Esophagus muscularis mucosa (tissue), 4 donors: ENCODE results near the gene ZNF618. TPM values are rescaled to one million over a fixed set of nuclear protein-coding genes. Genes with fewer than 3 reads are reported as not detected.

Source experiments
- DNase-seq: peaks from one replicate; pipeline ENCODE4 v3.0.0-alpha.2; 2017; ENCODE audit errors: extremely low spot score
- H3K27ac ChIP-seq, 4 donors: fragments of 200-600 bp; sonication (generic); replicated peaks in 1 of 4; 1 replicate in 3 of 4; 2 replicates in 1 of 4; pipeline ENCODE4 v1.5.1; 2016 to 2019; ENCODE audit warnings: mild to moderate bottlenecking in 1 of 4
- H3K27me3 ChIP-seq, 4 donors: fragments of 200-600 bp; sonication (generic); one replicate each; pipeline versions ENCODE4 v1.5.1 to v1.6.0; 2016 to 2019
- H3K36me3 ChIP-seq, 4 donors: fragments of 200-600 bp; sonication (generic); one replicate each; pipeline ENCODE4 v1.5.1; 2016 to 2019
- H3K4me1 ChIP-seq, 4 donors: fragments of 200-600 bp; sonication (generic); one replicate each; pipeline ENCODE4 v1.5.1; 2016 to 2019
- H3K4me3 ChIP-seq, 4 donors: fragments of 200-600 bp; sonication (generic); 1 replicate in 2 of 4; 2 replicates in 2 of 4; pipeline ENCODE4 v1.5.1; 2016 to 2019; ENCODE audit warnings: mild to moderate bottlenecking in 4 of 4, moderate library complexity in 1 of 4
- H3K9me3 ChIP-seq, 4 donors: fragments of 200-600 bp; sonication (generic); 1 replicate in 3 of 4; 2 replicates in 1 of 4; pipeline ENCODE4 v1.5.1; 2016 to 2019
- CTCF ChIP-seq, 3 experiments: fragments of 200-600 bp in 2 of 3; fragments of 450-650 bp in 1 of 3; sonication (generic) in 2 of 3; IDR thresholded peaks; one replicate each; pipeline ENCODE4 v1.5.1; 2017 to 2019; ENCODE audit warnings: antibody characterized with exemption in 3 of 3, mild to moderate bottlenecking in 2 of 3, moderate library complexity in 1 of 3
- EP300 ChIP-seq: sonication (generic); formaldehyde crosslinking; IDR thresholded peaks from one replicate; pipeline ENCODE4 v1.6.1; 2017; ENCODE audit warnings: antibody characterized with exemption
- POLR2A ChIP-seq: fragments of 450-650 bp; IDR thresholded peaks from one replicate; pipeline ENCODE4 v1.6.1; 2017; ENCODE audit warnings: antibody characterized with exemption, moderate library complexity, mild to moderate bottlenecking, low read depth
- POLR2AphosphoS5 ChIP-seq, 2 donors: sonication (generic); formaldehyde crosslinking; IDR thresholded peaks; one replicate each; pipeline ENCODE4 v1.6.1; 2017; ENCODE audit warnings: antibody characterized with exemption in 2 of 2
- WGBS: methylation state at CpG from one replicate; pipeline ENCODE4 v1.1.5; 2018; 5-methylcytosine and 5-hydroxymethylcytosine counted together
- intact Hi-C: fragments of 100-400 bp; cut with DNase I; formaldehyde crosslinking; loops from one replicate; pipeline ENCODE4 v1.15.1; 2023
- total RNA-seq, 4 donors: library from RNA; depleted of rRNA; stranded (reverse); fragments of >200 nt; gene quantifications; one replicate each; pipeline versions ENCODE4 v1.1.0 to v1.2.1, GENCODE V29; 2016

The ZNF618 gene
- total RNA-seq, 4 donors from 2014 or later, result 1.2 to 4.5 (median 2.6) TPM

DNA sequence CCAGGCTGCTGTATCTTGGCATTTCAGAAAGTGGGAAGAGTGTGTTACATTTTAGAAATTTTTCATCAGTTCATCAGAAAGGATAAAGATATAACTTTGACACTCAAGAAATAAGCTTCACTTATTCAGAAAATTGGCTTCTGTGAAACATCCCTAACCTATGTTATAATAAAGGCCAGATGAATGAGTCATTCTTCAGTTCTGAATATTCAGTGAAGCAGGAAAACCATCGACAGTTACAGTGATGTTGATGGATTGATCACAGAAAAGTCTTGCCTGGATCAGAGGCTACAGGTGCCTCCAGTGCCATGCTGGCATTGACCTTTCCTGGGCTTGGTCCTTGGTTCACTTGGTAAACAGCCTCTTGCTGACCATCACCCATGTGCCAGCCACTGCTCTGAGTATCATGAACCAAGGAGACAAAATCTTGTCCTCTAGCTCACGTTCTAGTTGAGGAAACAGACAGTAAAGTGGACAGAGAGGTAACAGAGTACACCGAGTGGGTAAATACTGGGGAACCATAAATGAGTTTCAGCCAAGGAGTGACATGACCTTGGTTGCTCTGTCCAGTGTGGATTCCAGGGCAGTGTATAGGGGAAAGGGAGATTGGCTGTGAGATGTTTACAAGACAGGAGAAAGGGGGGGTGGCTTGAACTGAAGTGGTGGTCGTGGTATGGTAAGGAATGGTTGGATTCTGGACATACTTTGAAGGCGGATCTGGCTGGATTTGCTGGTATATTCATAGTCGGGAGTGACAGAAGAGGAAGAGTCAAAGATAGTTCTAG lies 103.4 kb downstream of the ZNF618 start:
- Histone ChIP-seq H3K4me3 (no peak overlapping the region), H3K9me3 (no peaks in the 10 kb centered on the region), H3K4me1 (no peaks in the 10 kb centered on the region), H3K27ac (no peak overlapping the region), H3K27me3 (no peaks in the 10 kb centered on the region), H3K36me3 (no peaks in the 10 kb centered on the region)
- WGBS, result 81% methylated on average over 6 of the region's 6 CpGs
- intact Hi-C loops, result no loop called here
- TF ChIP-seq POLR2AphosphoS5 (IDR thresholded peaks at IDR 0.05) (no peak), CTCF (IDR thresholded peaks at IDR 0.05) (no peak), EP300 (no peak), POLR2A (no peak)
- no peak for DNase-seq

DNA sequence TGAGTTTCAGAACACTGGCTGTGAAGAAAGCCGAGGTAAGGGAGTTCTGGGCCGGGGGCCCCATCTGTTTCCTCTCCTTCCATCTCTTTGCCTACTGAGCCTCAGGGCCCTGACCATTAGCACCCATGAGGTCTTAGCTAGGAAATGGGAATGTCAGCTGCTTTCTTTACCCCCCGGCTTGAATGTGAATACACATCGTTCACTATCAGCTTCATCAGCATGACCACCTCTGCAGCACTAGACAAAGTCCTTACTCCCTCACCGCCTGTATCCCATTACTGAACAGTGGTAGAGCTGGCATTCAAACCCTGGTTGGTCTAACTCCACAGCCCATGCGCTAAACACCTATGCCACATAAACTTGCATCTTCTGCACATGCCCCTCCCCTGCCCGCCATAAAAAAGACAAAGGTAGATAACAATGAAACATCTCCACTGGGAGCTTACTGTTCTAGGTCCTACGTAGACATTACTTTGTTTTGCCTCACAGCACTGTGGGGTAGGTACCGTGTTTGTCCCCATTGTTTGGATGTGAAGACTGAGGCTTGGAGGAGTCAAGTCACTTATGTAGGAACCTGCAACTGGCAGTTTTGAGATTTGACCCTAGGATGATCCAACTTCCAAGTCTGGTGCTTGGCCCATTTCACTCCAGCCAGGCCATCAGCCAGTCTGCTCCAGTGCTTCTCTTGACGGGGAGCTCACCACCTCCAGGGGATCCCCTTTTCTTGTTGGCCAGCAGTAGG lies 108.7 kb downstream of the ZNF618 start:
- Histone ChIP-seq H3K27me3 (no peaks in the 10 kb centered on the region), H3K4me3 (no peak overlapping the region), H3K27ac (no peak overlapping the region), H3K4me1 (peaks cover 0 to 11% (median 1%) of the 10 kb centered on the region in 4 donors), H3K9me3 (no peaks in the 10 kb centered on the region), H3K36me3 (peaks cover 0 to 8% (median 0%) of the 10 kb centered on the region in 4 donors)
- no peak for DNase-seq
- WGBS, result 89% methylated on average over 10 of the region's 10 CpGs
- intact Hi-C loops, result no loop called here
- no peak for TF ChIP-seq POLR2A
- TF ChIP-seq EP300, result no peak
- TF ChIP-seq POLR2AphosphoS5 (IDR thresholded peaks at IDR 0.05), result no peak
- TF ChIP-seq CTCF (IDR thresholded peaks at IDR 0.05), result no peak

GRCh38 chr9:113985968-113986585 lies 110.0 kb downstream of the ZNF618 start:
- H3K27me3 ChIP-seq, result no peaks in the 10 kb centered on the region
- no peak for DNase-seq
- WGBS, result 95% methylated on average over 14 of the region's 15 CpGs
- H3K36me3 ChIP-seq, result peaks cover 0 to 8% (median 0%) of the 10 kb centered on the region in 4 donors
- no peak for TF ChIP-seq CTCF (IDR thresholded peaks at IDR 0.05)
- no peak for TF ChIP-seq EP300
- TF ChIP-seq POLR2AphosphoS5 (IDR thresholded peaks at IDR 0.05), result no peak
- no peak for TF ChIP-seq POLR2A
- H3K4me1 ChIP-seq, result peaks cover 0 to 15% (median 5%) of the 10 kb centered on the region in 4 donors
- no peaks in the 10 kb centered on the region for H3K9me3 ChIP-seq
- intact Hi-C loops, result no loop called here
- H3K4me3 ChIP-seq, result no peak overlapping the region
- no peak overlapping the region for H3K27ac ChIP-seq

GRCh38 chr9:113986931-113987330 lies 110.8 kb downstream of the ZNF618 start:
- Histone ChIP-seq H3K27ac (no peak overlapping the region), H3K36me3 (peaks cover 0 to 8% (median 0%) of the 10 kb centered on the region in 4 donors), H3K4me3 (no peak overlapping the region), H3K4me1 (peaks cover 5 to 24% (median 13%) of the 10 kb centered on the region in 4 donors), H3K27me3 (no peaks in the 10 kb centered on the region), H3K9me3 (no peaks in the 10 kb centered on the region)
- TF ChIP-seq POLR2AphosphoS5 (IDR thresholded peaks at IDR 0.05), result no peak
- TF ChIP-seq CTCF (IDR thresholded peaks at IDR 0.05), result no peak
- TF ChIP-seq POLR2A, result no peak
- no peak for TF ChIP-seq EP300
- 100% methylated on average over 1 of the region's 1 CpG for WGBS
- no peak for DNase-seq
- intact Hi-C loops, result no loop called here
